GM13977 (cell line): ENCODE data around the gene CHRNE.

Source experiments
- DNase-seq: peaks from one replicate; pipeline ENCODE4 v3.0.0; 2012; ENCODE audit warnings: low spot score
- in situ Hi-C: fragments of 300-500 bp; cut with MboI; formaldehyde crosslinking; loops from one replicate; pipeline ENCODE4 v1.12.0; 2022; ENCODE audit warnings: low sequenced_read_pairs, low pct_unique_long_range_greater_than_20kb, mixed read lengths, inconsistent platforms; ENCODE audit not compliant: unreplicated experiment
- TF ChIP-seq, protein P1 (sequence below): IDR thresholded peaks from 2 replicates; pipeline ENCODE4 v1.5.1; 2012; ENCODE audit warnings: mild to moderate bottlenecking, control low read depth; ENCODE audit not compliant: insufficient read depth; ENCODE audit errors: extremely low read depth, missing control alignments

Gene CHRNE

DNA sequence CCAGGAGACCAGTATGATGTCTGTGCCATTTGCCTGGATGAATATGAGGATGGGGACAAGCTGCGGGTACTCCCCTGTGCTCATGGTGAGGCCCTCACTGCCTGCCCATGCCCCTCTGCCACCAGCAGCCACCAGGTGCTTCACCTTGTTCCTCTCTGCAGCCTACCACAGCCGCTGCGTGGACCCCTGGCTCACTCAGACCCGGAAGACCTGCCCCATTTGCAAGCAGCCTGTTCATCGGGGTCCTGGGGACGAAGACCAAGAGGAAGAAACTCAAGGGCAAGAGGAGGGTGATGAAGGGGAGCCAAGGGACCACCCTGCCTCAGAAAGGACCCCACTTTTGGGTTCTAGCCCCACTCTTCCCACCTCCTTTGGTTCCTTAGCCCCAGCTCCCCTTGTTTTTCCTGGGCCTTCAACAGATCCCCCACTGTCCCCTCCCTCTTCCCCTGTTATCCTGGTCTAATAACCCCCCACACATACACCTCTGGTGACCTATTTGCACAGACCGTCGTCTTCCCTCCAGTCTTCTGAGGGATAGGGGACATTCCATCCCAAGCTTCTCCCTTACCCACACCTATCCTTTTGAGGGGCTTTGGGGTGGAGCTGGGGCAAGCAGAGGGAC lies 41.8 kb upstream of the CHRNE start:
- DNase-seq, result peak; percentile 15
- TF ChIP-seq, protein P1, sequence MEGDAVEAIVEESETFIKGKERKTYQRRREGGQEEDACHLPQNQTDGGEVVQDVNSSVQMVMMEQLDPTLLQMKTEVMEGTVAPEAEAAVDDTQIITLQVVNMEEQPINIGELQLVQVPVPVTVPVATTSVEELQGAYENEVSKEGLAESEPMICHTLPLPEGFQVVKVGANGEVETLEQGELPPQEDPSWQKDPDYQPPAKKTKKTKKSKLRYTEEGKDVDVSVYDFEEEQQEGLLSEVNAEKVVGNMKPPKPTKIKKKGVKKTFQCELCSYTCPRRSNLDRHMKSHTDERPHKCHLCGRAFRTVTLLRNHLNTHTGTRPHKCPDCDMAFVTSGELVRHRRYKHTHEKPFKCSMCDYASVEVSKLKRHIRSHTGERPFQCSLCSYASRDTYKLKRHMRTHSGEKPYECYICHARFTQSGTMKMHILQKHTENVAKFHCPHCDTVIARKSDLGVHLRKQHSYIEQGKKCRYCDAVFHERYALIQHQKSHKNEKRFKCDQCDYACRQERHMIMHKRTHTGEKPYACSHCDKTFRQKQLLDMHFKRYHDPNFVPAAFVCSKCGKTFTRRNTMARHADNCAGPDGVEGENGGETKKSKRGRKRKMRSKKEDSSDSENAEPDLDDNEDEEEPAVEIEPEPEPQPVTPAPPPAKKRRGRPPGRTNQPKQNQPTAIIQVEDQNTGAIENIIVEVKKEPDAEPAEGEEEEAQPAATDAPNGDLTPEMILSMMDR, result no peak
- in situ Hi-C loops, result no loop called here

DNA sequence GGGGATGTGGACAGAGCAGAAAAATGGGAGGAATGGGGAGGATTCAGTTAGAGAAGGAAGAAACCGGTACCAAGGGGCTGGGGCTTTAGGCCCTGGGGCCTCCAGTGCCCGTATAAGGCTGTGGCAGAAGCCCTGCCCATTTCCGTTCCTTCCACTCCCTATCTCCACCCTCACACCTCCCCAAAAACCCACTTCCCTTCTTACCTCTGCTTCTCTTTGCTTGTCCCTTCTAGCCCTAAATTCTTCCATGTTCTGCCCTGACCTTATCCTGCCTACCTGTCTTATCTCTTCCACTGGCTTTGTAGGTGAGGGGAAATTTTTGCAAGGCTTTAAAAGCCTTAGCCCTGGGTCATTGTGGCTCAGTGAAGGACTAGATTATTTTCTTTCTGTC lies 41.3 kb upstream of the CHRNE start:
- in situ Hi-C loops, result no loop called here
- DNase-seq, result peak; percentile 56
- TF ChIP-seq, protein P1, result no peak

DNA sequence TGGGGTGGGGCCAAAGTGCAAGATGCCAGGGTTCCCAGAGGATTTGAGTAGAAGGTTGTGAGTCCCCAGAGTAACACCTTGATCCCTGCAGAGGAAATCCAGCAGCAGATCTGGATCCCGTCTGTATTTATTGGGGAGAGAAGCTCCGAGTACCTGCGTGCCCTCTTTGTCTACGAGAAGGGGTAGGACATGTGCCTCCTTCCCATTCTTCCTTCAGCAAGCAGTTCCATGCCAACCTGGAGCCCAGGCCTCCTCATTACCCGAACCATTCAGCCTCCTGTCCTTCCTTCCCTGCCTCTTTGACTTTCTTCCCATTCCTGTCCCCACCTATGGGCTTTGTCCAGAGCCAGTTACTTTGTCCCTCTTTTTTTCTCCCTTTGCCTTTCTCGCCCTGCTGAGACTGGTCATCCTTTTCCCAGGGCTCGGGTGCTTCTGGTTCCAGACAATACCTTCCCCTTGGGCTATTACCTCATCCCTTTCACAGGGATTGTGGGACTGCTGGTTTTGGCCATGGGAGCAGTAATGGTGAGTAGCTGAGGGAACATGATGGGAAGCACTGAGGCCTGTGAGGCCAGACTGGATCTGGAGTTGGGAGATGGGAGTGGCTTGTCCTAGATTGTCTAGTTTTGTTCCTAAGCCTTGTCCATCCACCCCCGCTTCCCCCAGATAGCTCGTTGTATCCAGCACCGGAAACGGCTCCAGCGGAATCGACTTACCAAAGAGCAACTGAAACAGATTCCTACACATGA lies 40.0 kb upstream of the CHRNE start:
- in situ Hi-C loops, result no loop called here

DNA sequence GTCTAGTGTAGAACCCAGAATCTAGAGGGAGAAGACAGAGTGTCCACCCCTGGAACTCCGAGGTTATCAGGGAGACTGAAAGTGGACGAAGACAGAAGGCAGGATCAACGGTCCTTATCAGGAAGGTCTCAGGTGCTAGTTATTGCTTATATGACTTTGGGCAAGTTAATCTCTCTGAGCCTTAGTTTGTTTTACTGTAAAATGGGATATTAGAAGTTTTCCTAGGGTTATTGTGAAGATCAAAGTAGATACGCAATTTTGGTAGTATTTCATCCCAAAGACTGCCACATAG lies 38.4 kb upstream of the CHRNE start:
- in situ Hi-C loops, result no loop called here
- TF ChIP-seq, protein P1, result no peak
- DNase-seq, result no peak

More for the DNA sequence above, 40.0 kb upstream of the CHRNE start:
- no peak for DNase-seq
- TF ChIP-seq, protein P1, result no peak

DNA sequence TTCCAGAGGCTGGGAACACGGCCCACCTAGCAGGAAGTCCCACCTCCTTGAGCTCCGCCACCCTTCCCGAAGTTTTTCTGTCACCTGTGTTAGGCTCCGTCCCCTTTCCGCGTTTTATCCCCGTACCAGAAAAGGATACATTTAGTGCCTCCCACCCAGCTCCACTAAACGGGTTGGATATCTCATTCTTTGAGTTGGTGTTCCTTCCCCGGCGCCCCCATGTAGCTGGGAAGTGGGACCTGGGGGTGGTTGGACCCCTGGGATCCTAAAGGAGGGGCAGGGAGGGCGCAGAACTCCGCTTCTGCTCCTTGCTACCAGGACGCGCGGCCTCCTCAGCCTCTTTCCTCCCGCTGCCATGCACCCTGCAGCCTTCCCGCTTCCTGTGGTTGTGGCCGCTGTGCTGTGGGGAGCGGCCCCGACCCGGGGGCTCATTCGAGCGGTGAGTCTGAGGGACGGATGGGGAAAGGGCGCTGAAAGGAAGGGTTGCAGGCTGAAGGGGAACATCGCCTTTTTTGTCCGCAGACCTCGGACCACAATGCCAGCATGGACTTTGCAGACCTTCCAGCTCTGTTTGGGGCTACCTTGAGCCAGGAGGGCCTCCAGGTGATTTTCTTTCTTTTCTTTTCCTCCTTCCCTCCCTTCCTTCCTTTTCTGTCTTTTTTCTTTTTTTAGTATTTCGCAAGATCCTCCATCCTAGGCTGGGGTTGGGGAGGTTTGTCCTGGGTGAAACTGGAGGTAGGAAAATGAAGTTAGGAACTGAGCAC lies 37.8 kb upstream of the CHRNE start:
- TF ChIP-seq, protein P1, result no peak
- in situ Hi-C loops, result no loop called here
- DNase-seq, result peak; percentile 11

DNA sequence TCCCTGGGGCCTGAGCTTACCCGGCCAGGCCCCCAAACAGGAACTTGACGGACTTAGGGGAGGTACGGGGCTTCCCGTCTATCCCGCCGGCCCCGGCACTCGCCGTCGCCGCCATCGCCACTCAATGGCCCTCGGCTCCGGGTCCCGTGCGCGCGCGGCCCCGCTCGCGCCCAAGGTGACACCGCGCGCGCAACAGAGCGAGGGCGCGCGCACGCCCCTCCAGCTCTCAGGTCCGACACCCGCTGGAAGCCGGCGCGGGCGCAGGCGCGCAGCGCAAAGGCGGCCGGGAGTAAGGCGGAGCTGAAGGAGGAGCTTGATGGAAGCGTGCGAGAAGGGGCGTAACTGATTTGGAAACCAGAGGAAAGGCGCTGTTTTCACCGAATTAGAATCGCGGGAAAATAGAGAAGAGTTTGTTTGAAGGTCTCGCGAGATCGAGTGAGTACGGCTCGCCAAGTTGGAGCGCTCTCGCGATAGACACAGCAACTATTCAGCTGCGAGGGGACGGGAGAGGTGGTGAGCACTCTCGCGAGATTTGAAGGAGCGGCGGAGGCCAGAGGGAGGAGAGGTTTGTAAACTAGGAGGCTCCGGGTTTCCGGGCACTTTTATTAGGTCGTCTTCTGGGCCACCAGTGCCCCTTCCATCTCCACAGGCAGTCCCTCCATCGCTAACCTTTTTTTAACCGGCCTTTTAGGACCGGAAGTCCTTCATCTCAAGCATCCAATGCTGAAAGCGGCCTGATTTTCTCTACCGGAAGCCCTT lies 37.1 kb upstream of the CHRNE start, which contains the start of the genes RNF167 and SLC25A11:
Gene RNF167, plus strand, starts transcription at position 473 of the 759 bp plus-strand sequence. CDS start 642 bp downstream, outside the sequence.
Gene SLC25A11, minus strand, starts transcription at position 251 of the 759 bp plus-strand sequence. Its CDS starts 136 bp downstream, at position 115.
- TF ChIP-seq, protein P1, result no peak
- in situ Hi-C loops, result no loop called here
- DNase-seq, result peak; percentile 99
